LHCN-M2 (cell line): Measurements from ENCODE around the gene GABRA5. TPM values are rescaled to one million over a fixed set of nuclear protein-coding genes. Genes with fewer than 3 reads are reported as not detected.

Experiments used
- DNase-seq: peaks from one replicate; pipeline ENCODE4 v3.0.0-alpha.2; 2012; ENCODE audit warnings: low read depth
- total RNA-seq: library from RNA; depleted of rRNA; stranded (reverse); fragments of >200 nt; gene quantifications from 2 replicates; pipeline ENCODE4 v1.2.3, GENCODE V29; 2014

The GABRA5 gene
- total RNA-seq, 1 experiment from 2014 or later: not detected

GRCh38 chr15:26928051-26928450 lies 61.2 kb downstream of the GABRA5 start:
- DNase-seq: no peak

- no peak for DNase-seq
Observed at GRCh38 chr15:26929588-26929987, 62.7 kb downstream of the GABRA5 start.

- DNase-seq: no peak
Observed at GRCh38 chr15:26934848-26935247, 68.0 kb downstream of the GABRA5 start.

- no peak for DNase-seq
Observed at GRCh38 chr15:26935322-26935721, 68.5 kb downstream of the GABRA5 start.

GRCh38 chr15:26936502-26936901 lies 69.6 kb downstream of the GABRA5 start:
- no peak for DNase-seq

GRCh38 chr15:26937134-26937533 lies 70.3 kb downstream of the GABRA5 start:
- no peak for DNase-seq

GRCh38 chr15:26939398-26939797 lies 72.5 kb downstream of the GABRA5 start:
- no peak for DNase-seq

GRCh38 chr15:26941489-26941888 lies 74.6 kb downstream of the GABRA5 start:
- no peak for DNase-seq

GRCh38 chr15:26943866-26944265 lies 77.0 kb downstream of the GABRA5 start:
- no peak for DNase-seq

- no peak for DNase-seq
Observed at GRCh38 chr15:26945046-26945445, 78.2 kb downstream of the GABRA5 start.

- DNase-seq: no peak
Observed at GRCh38 chr15:26950001-26950400, 83.1 kb downstream of the GABRA5 start.

GRCh38 chr15:26954403-26954802 lies 87.5 kb downstream of the GABRA5 start:
- DNase-seq: no peak

GRCh38 chr15:26967719-26968269 lies 100.9 kb downstream of the GABRA5 start:
- no peak for DNase-seq

GRCh38 chr15:26968806-26969205 lies 101.9 kb downstream of the GABRA5 start:
- no peak for DNase-seq

- no peak for DNase-seq
Observed at GRCh38 chr15:26970712-26971210, 103.9 kb downstream of the GABRA5 start, which contains the start of gene GABRG3. Gene GABRG3 (plus strand): TSS chr15:26971181.

GRCh38 chr15:26971271-26972018 lies 104.6 kb downstream of the GABRA5 start:
- no peak for DNase-seq

GRCh38 chr15:26972636-26973035 lies 105.8 kb downstream of the GABRA5 start:
- DNase-seq: no peak

GRCh38 chr15:26974120-26974780 lies 107.4 kb downstream of the GABRA5 start:
- no peak for DNase-seq

GRCh38 chr15:26981492-26981891 lies 114.6 kb downstream of the GABRA5 start:
- no peak for DNase-seq

GRCh38 chr15:26983822-26984221 lies 117.0 kb downstream of the GABRA5 start:
- DNase-seq: no peak

- no peak for DNase-seq
Observed at GRCh38 chr15:26985050-26985449, 118.2 kb downstream of the GABRA5 start.

- no peak for DNase-seq
Observed at GRCh38 chr15:26996250-26996649, 129.4 kb downstream of the GABRA5 start.
